IMR-90 (cell line): Measurements from ENCODE around the gene GCDH. TPM values are rescaled to one million over a fixed set of nuclear protein-coding genes. Genes with fewer than 3 reads are reported as not detected.
A peak's percentile ranks its signal among the peaks of the same experiment; 100 is the strongest.

Source experiments
- ATAC-seq: fragments of 200-7000 bp; cut with Tn5 transposase; 2 replicates; pipeline ENCODE4 v1.9.1; 2020; ENCODE audit warnings: low read depth, mild to moderate bottlenecking, moderate library complexity
- BruUV-seq: library from RNA; stranded (reverse); fragments of 400-500 nt; replicated peaks from 2 replicates; lab custom pipeline; 2021; lab: Mats Ljungman, UMichigan
- CTCF ChIA-PET: fragments of 300-600 bp; formaldehyde crosslinking; extraction: SDS; loops from one replicate; lab custom pipeline; 2021; ENCODE audit warnings: antibody characterized with exemption; lab: Yijun Ruan, JAX
- POLR2A ChIA-PET: fragments of 300-600 bp; sonication (Branson Sonifier 250); formaldehyde crosslinking; loops from one replicate; lab custom pipeline; 2022; ENCODE audit warnings: antibody characterized with exemption; ENCODE audit not compliant: unreplicated experiment; lab: Charles Lee
- DNase-seq: peaks from one replicate; pipeline ENCODE4 v3.0.0; 2013
- H2AFZ ChIP-seq: replicated peaks from 2 replicates; pipeline ENCODE3; 2013; ENCODE audit warnings: low read length, mild to moderate bottlenecking; ENCODE audit not compliant: poor library complexity
- H2AK5ac ChIP-seq: 2 replicates; pipeline ENCODE4 v1.6.1; 2013; ENCODE audit warnings: low read depth, low read length, inconsistent platforms
- H2AK9ac ChIP-seq: replicated peaks from 2 replicates; pipeline ENCODE3; 2013; ENCODE audit warnings: mild to moderate bottlenecking, low read depth, low read length, moderate library complexity; ENCODE audit not compliant: poor library complexity
- H2BK120ac ChIP-seq: 2 replicates; pipeline ENCODE4 v1.6.1; 2013; ENCODE audit warnings: low read depth, low read length, inconsistent platforms
- H2BK15ac ChIP-seq: 3 replicates; pipeline ENCODE4 v1.6.1; 2013; ENCODE audit warnings: low read depth, low read length, inconsistent platforms
- H2BK20ac ChIP-seq: 2 replicates; pipeline ENCODE4 v1.6.1; 2013; ENCODE audit warnings: low read depth, mild to moderate bottlenecking, inconsistent platforms, low read length, moderate library complexity
- H2BK5ac ChIP-seq: 2 replicates; pipeline ENCODE4 v1.6.1; 2013; ENCODE audit warnings: mild to moderate bottlenecking, low read depth, low read length, inconsistent platforms; ENCODE audit not compliant: poor library complexity, severe bottlenecking
- H3K14ac ChIP-seq: replicated peaks from 2 replicates; pipeline ENCODE4 v1.6.1; 2013; ENCODE audit warnings: low read depth, low read length, inconsistent platforms
- H3K18ac ChIP-seq: 2 replicates; pipeline ENCODE4 v1.6.1; 2013; ENCODE audit warnings: low read depth, low read length, control low read depth
- H3K23ac ChIP-seq: 2 replicates; pipeline ENCODE4 v1.6.1; 2013; ENCODE audit warnings: low read depth, low read length, inconsistent platforms
- H3K27ac ChIP-seq: 2 replicates; pipeline ENCODE4 v1.5.1; 2013; ENCODE audit warnings: mild to moderate bottlenecking, control low read depth, low read length; ENCODE audit not compliant: insufficient read depth
- H3K27me3 ChIP-seq: 2 replicates; pipeline ENCODE4 v1.6.1; 2013; ENCODE audit warnings: low read length; ENCODE audit not compliant: control insufficient read depth, insufficient read depth
- H3K36me3 ChIP-seq: 2 replicates; pipeline ENCODE4 v1.6.1; 2013; ENCODE audit warnings: low read length, mixed read lengths; ENCODE audit not compliant: control insufficient read depth, insufficient read depth
- H3K4ac ChIP-seq: 2 replicates; pipeline ENCODE4 v1.6.1; 2013; ENCODE audit warnings: low read depth, low read length, inconsistent platforms
- H3K4me1 ChIP-seq: 2 replicates; pipeline ENCODE4 v1.6.1; 2013; ENCODE audit warnings: low read length, mixed read lengths; ENCODE audit not compliant: control insufficient read depth, insufficient read depth
- H3K4me2 ChIP-seq: 2 replicates; pipeline ENCODE4 v1.6.1; 2013; ENCODE audit warnings: low read depth, mild to moderate bottlenecking, control low read depth, low read length, moderate library complexity
- H3K4me3 ChIP-seq: 2 replicates; pipeline ENCODE4 v1.5.1; 2013; ENCODE audit warnings: low read depth, mild to moderate bottlenecking, control low read depth, low read length, moderate library complexity; ENCODE audit not compliant: insufficient read depth
- H3K56ac ChIP-seq: 2 replicates; pipeline ENCODE4 v1.6.1; 2013; ENCODE audit warnings: low read length, inconsistent platforms; ENCODE audit not compliant: insufficient read depth; ENCODE audit errors: extremely low read depth
- H3K79me1 ChIP-seq, 2 experiments: 2 replicates each; pipeline ENCODE4 v1.6.1; 2013; ENCODE audit warnings: low read length in 2 of 2, inconsistent platforms in 1 of 2, low read depth in 1 of 2
- H3K9ac ChIP-seq: 2 replicates; pipeline ENCODE4 v1.6.1; 2013; ENCODE audit warnings: low read depth, low read length, control low read depth
- H3K9me1 ChIP-seq: 2 replicates; pipeline ENCODE4 v1.6.1; 2013; ENCODE audit warnings: low read length, inconsistent platforms; ENCODE audit not compliant: insufficient read depth
- H3K9me3 ChIP-seq: 2 replicates; pipeline ENCODE4 v1.6.1; 2013; ENCODE audit warnings: low read length; ENCODE audit not compliant: control insufficient read depth, insufficient read depth
- H4K20me1 ChIP-seq: 2 replicates; pipeline ENCODE4 v1.6.1; 2013; ENCODE audit warnings: low read length, inconsistent platforms; ENCODE audit not compliant: insufficient read depth
- H4K5ac ChIP-seq: 2 replicates; pipeline ENCODE4 v1.6.1; 2013; ENCODE audit warnings: mild to moderate bottlenecking, low read depth, low read length, control low read depth
- H4K8ac ChIP-seq, 2 experiments: 2 replicates each; pipeline ENCODE4 v1.6.1; 2013; ENCODE audit warnings: low read depth in 2 of 2, low read length in 2 of 2, control low read depth in 1 of 2, inconsistent platforms in 1 of 2
- H4K91ac ChIP-seq: 2 replicates; pipeline ENCODE4 v1.6.1; 2013; ENCODE audit warnings: low read depth, low read length, inconsistent platforms; ENCODE audit not compliant: insufficient read depth
- BHLHE40 ChIP-seq: fragments of 150-350 bp; IDR thresholded peaks from 2 replicates; pipeline ENCODE4 v1.6.1; 2016; ENCODE audit warnings: mild to moderate bottlenecking, low read depth, low read length
- CEBPB ChIP-seq: IDR thresholded peaks from 2 replicates; pipeline ENCODE4 v1.6.1; 2012; ENCODE audit warnings: low read depth, low read length, improper control_type of control experiment
- CHD1 ChIP-seq: IDR thresholded peaks from 2 replicates; pipeline ENCODE4 v1.6.1; 2012; ENCODE audit warnings: low read depth, low read length, improper control_type of control experiment
- FOS ChIP-seq: fragments of 150-350 bp; IDR thresholded peaks from 2 replicates; pipeline ENCODE4 v1.6.1; 2016; ENCODE audit warnings: low read depth, low read length
- MXI1 ChIP-seq: IDR thresholded peaks from 2 replicates; pipeline ENCODE4 v1.6.1; 2012; ENCODE audit warnings: low read depth, mild to moderate bottlenecking, low read length, moderate library complexity, borderline replicate concordance
- NFE2L2 ChIP-seq: fragments of 150-350 bp; IDR thresholded peaks from 2 replicates; pipeline ENCODE4 v1.6.1; 2016; ENCODE audit warnings: low read depth, mild to moderate bottlenecking, low read length
- RAD21 ChIP-seq: IDR thresholded peaks from 2 replicates; pipeline ENCODE4 v1.6.1; 2012; ENCODE audit warnings: low read length, improper control_type of control experiment
- RCOR1 ChIP-seq: IDR thresholded peaks from 2 replicates; pipeline ENCODE4 v1.6.1; 2012; ENCODE audit warnings: mild to moderate bottlenecking, low read length, improper control_type of control experiment; ENCODE audit not compliant: insufficient replicate concordance
- WGBS, 2 experiments: methylation state at CpG; one replicate each; pipeline versions ENCODE4 v1.1.5 to v1.1.7; 2013; ENCODE audit warnings: missing lambda C conversion rate in 2 of 2; ENCODE audit not compliant: insufficient read length in 1 of 2; ENCODE audit errors: extremely low coverage in 2 of 2; 5-methylcytosine and 5-hydroxymethylcytosine counted together
- dilution Hi-C: fragments of 300-500 bp; cut with HindIII; formaldehyde crosslinking; loops from one replicate; pipeline ENCODE4 v1.14.3; 2018; ENCODE audit warnings: low sequenced_read_pairs; ENCODE audit not compliant: unreplicated experiment
- in situ Hi-C: fragments of 300-500 bp; cut with MboI; formaldehyde crosslinking; loops from 3 replicates; pipeline ENCODE4 v1.14.3; 2019; ENCODE audit warnings: low sequenced_read_pairs, inconsistent platforms, mixed read lengths
- intact Hi-C: fragments of 100-400 bp; cut with micrococcal nuclease; formaldehyde crosslinking; loops from 2 replicates; pipeline ENCODE4 v1.10.0; 2022
- polyA plus RNA-seq, 3 experiments: library from polyadenylated mRNA; depleted of rRNA; stranded (reverse); fragments of >200 nt; gene quantifications; 2 replicates each; pipeline ENCODE4 v1.2.3, GENCODE V29; 2012; ENCODE audit warnings: low replicate concordance in 1 of 3
- total RNA-seq: library from RNA; depleted of rRNA; stranded (reverse); fragments of >200 nt; gene quantifications from 2 replicates; pipeline ENCODE4 v1.2.3, GENCODE V29; 2012

Gene GCDH
- total and polyA plus RNA-seq, 2 of the 4 experiments (the other 2 are of a cell fraction): 27.7 to 41.6 TPM

DNA sequence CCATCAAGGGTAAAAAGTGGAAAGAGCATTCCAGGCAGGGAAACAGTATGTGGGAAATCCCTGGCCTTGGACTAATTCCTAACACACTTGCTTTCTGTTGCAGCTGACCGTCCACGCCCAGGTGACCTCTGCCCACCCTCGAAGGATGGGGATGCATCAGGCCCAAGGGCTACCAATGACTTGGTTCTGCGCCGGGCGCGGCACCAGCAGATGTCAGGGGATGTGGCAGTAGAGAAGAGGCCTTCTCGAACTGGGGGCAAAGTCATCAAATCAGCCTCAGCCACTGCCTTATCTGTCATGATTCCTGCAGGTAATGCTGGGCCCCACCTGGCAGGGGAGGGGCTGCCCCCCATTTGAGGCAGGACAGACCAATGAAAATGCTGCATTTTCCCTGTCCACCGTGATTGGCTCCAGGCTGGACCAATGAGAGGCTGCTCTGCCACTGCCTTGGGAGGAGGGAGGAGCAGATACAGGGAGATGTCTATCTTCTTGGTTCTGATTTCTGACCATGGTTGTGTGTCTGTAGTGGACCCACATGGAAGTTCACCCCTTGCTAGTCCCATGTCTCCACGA, 22.3 kb upstream of the GCDH start:
- no peak overlapping the region for H2AK5ac ChIP-seq
- no peak for DNase-seq
- no peak overlapping the region for H3K23ac ChIP-seq
- intact Hi-C loops: no loop called here
- no peaks in the 10 kb centered on the region for H3K79me1 ChIP-seq
- no peak overlapping the region for H3K4ac ChIP-seq
- H2AFZ ChIP-seq: peak overlapping the region; percentile 58
- no peaks in the 10 kb centered on the region for H4K20me1 ChIP-seq
- H3K4me1 ChIP-seq: no peaks in the 10 kb centered on the region
- ATAC-seq: no peak
- H4K8ac ChIP-seq: no peak overlapping the region
- TF ChIP-seq CHD1: no peak
- TF ChIP-seq CEBPB: no peak
- no peak for TF ChIP-seq RAD21
- no peak for TF ChIP-seq FOS
- no peak for TF ChIP-seq NFE2L2
- no peak for TF ChIP-seq RCOR1
- no peak for TF ChIP-seq BHLHE40
- no peak for TF ChIP-seq MXI1
- no peak overlapping the region for H3K14ac ChIP-seq
- no TSS peak for BruUV-seq
- H2BK15ac ChIP-seq: no peak overlapping the region
- dilution Hi-C loops: no loop called here
- no peaks in the 10 kb centered on the region for H3K36me3 ChIP-seq
- in situ Hi-C loops: no loop called here
- H3K4me3 ChIP-seq: no peak overlapping the region
- no peak overlapping the region for H3K9ac ChIP-seq
- H2BK20ac ChIP-seq: no peak overlapping the region
- no peaks in the 10 kb centered on the region for H3K9me3 ChIP-seq
- no peak overlapping the region for H4K5ac ChIP-seq
- ChIA-PET POLR2A (no interaction called here), CTCF (interaction anchor here (0.7 kb wide), 1 partner anchor 12 kb away, joined by 8 read pairs; no protein-coding TSS in a partner anchor)
- 100% methylated on average over 2 of the region's 10 CpGs; no CpG with 5 or more reads in 1 of the 2 experiments for WGBS, 2 experiments
- H3K9me1 ChIP-seq: 0 out of 2 replicates have a peak, but pooled peaks cover 4% of the 10 kb centered on the region
- no peak overlapping the region for H3K27ac ChIP-seq
- no peak overlapping the region for H2BK120ac ChIP-seq
- H3K56ac ChIP-seq: no peak overlapping the region
- no peak overlapping the region for H3K18ac ChIP-seq
- no peak overlapping the region for H2BK5ac ChIP-seq
- no peak overlapping the region for H4K91ac ChIP-seq
- no peak overlapping the region for H3K4me2 ChIP-seq
- no peak overlapping the region for H2AK9ac ChIP-seq
- H3K27me3 ChIP-seq: 0 out of 2 replicates have a peak, but pooled peaks cover 3% of the 10 kb centered on the region
